ENCODE results near the gene IGF2BP2. TPM values are rescaled to one million over a fixed set of nuclear protein-coding genes. Genes with fewer than 3 reads are reported as not detected.

Gene IGF2BP2
- total and polyA plus RNA-seq, 9 of the 15 experiments (the other 6 are each of a cell fraction or from before 2014, with no cell fraction given), result 3.2 to 59.6 (median 30.5) TPM

GRCh38 chr3:185655426-185656320 is 169.2 kb downstream of the IGF2BP2 start:
- Histone ChIP-seq H2AFZ (ENCODE audit: low read depth, low read length) (no peak overlapping the region), H3K9me1 (ENCODE audit: control insufficient read depth, insufficient read depth, low read length) (peaks cover 4% of the 10 kb centered on the region), H3K36me3 (ENCODE audit: control insufficient read depth, insufficient read depth, low read length) (peaks cover 65% of the 10 kb centered on the region), H3K4me3 (no peak overlapping the region), H3K9me3 (replicated peaks; ENCODE audit: control insufficient read depth, insufficient read depth, low read depth, low read length) (no peaks in the 10 kb centered on the region), H3K79me2 (ENCODE audit: control insufficient read depth, insufficient read depth, low read length) (no peaks in the 10 kb centered on the region), H3K4me2 (ENCODE audit: insufficient read depth, low read length) (no peak overlapping the region), H3K27me3 (ENCODE audit: control insufficient read depth in 2 of 2, insufficient read depth in 2 of 2, low read length in 2 of 2) (no peaks in the 10 kb centered on the region), H3K27ac (ENCODE audit: extremely low read depth, low read depth, low read length) (no peak overlapping the region), H3K9ac (ENCODE audit: insufficient read depth in 1 of 2, low read depth in 2 of 2, low read length in 2 of 2) (no peak overlapping the region), H3K4me1 (replicated peaks in 1 of 2; ENCODE audit: control insufficient read depth in 2 of 2, insufficient read depth in 2 of 2, low read length in 2 of 2) (peaks cover 7 to 9% of the 10 kb centered on the region in 2 experiments; a peak in 4 of 5 replicates), H4K20me1 (replicated peaks; ENCODE audit: control insufficient read depth, insufficient read depth, low read length) (0 out of 2 replicates have a peak, but pooled peaks cover 4% of the 10 kb centered on the region)
- FAIRE-seq, result no peak
- intact Hi-C loops (cut with micrococcal nuclease) (no loop called here), in situ Hi-C loops (cut with MboI) (no loop called here)
- no peak for ATAC-seq
- no peak for TF ChIP-seq HINFP (tag; conservative IDR thresholded peaks at IDR 0.05; ENCODE audit: low read depth)
- ChIA-PET POLR2A (interaction anchor here (0.7 to 1.0 kb wide), 2 partner anchors 10 to 22 kb away, joined by 4 to 5 read pairs; no protein-coding TSS in a partner anchor), CTCF (ENCODE audit: low intra/inter-chr PET ratio) (no interaction called here)
- DNase-seq (ENCODE audit: extremely low read depth in 1 of 4, low spot score in 3 of 4), result no peak
- WGBS (ENCODE audit: insufficient coverage, low coverage, missing lambda C conversion rate), result 93% methylated on average over 12 of the region's 12 CpGs
- BruUV-seq (replicated peaks), result no TSS peak

GRCh38 chr3:185654758-185655145 is 170.1 kb downstream of the IGF2BP2 start:
- peaks cover 4% of the 10 kb centered on the region for H3K9me1 ChIP-seq (ENCODE audit: control insufficient read depth, insufficient read depth, low read length)
- H3K27me3 ChIP-seq (ENCODE audit: control insufficient read depth in 2 of 2, insufficient read depth in 2 of 2, low read length in 2 of 2), result no peaks in the 10 kb centered on the region
- 100% methylated on average over 2 of the region's 2 CpGs for WGBS (ENCODE audit: insufficient coverage, low coverage, missing lambda C conversion rate)
- peaks cover 4 to 8% of the 10 kb centered on the region in 2 experiments; a peak in 3 of 5 replicates for H3K4me1 ChIP-seq (replicated peaks in 1 of 2; ENCODE audit: control insufficient read depth in 2 of 2, insufficient read depth in 2 of 2, low read length in 2 of 2)
- in situ Hi-C loops (cut with MboI) (no loop called here), intact Hi-C loops (cut with micrococcal nuclease) (no loop called here)
- no peak overlapping the region for H3K4me3 ChIP-seq
- no peaks in the 10 kb centered on the region for H3K79me2 ChIP-seq (ENCODE audit: control insufficient read depth, insufficient read depth, low read length)
- H3K9me3 ChIP-seq (replicated peaks; ENCODE audit: control insufficient read depth, insufficient read depth, low read depth, low read length), result no peaks in the 10 kb centered on the region
- H4K20me1 ChIP-seq (replicated peaks; ENCODE audit: control insufficient read depth, insufficient read depth, low read length), result no peaks in the 10 kb centered on the region
- ATAC-seq (no peak), DNase-seq (ENCODE audit: extremely low read depth in 1 of 4, low spot score in 3 of 4) (no peak), FAIRE-seq (no peak)
- BruUV-seq (replicated peaks), result no TSS peak
- H3K36me3 ChIP-seq (ENCODE audit: control insufficient read depth, insufficient read depth, low read length), result peaks cover 68% of the 10 kb centered on the region
- no peak for TF ChIP-seq PRDM10 (IDR thresholded peaks at IDR 0.05; ENCODE audit: partially characterized antibody)
- no peak for TF ChIP-seq SNRNP70 (optimal IDR thresholded peaks at IDR 0.05; ENCODE audit: low read depth, low read length)
- no peak for TF ChIP-seq ZNF717 (CRISPR knock-in tag; IDR thresholded peaks at IDR 0.05)
- no peak for TF ChIP-seq GATA2 (CRISPR knock-in tag; IDR thresholded peaks at IDR 0.05)
- no peak for TF ChIP-seq MTA3 (IDR thresholded peaks at IDR 0.05; ENCODE audit: borderline replicate concordance)
- no peak for TF ChIP-seq TGIF2 (CRISPR knock-in tag; IDR thresholded peaks at IDR 0.05)
- H2AFZ ChIP-seq (ENCODE audit: low read depth, low read length), result no peak overlapping the region
- H3K4me2 ChIP-seq (ENCODE audit: insufficient read depth, low read length), result no peak overlapping the region
- H3K9ac ChIP-seq (ENCODE audit: insufficient read depth in 1 of 2, low read depth in 2 of 2, low read length in 2 of 2), result no peak overlapping the region
- CTCF ChIA-PET (ENCODE audit: low intra/inter-chr PET ratio), result no interaction called here
- POLR2A ChIA-PET, result no interaction called here
- no peak overlapping the region for H3K27ac ChIP-seq (ENCODE audit: extremely low read depth, low read depth, low read length)
